Fibroblast of peridontal ligament (primary cell): ENCODE measurements around the gene NTSR2.

Experiments used
- DNase-seq: peaks from one replicate; pipeline ENCODE4 v3.0.0-alpha.2; 2010; ENCODE audit errors: extremely low read depth

NTSR2 gene

GRCh38 chr2:11628675-11629074 lies 41.3 kb downstream of the NTSR2 start:
- no peak for DNase-seq

GRCh38 chr2:11625671-11626070 lies 44.3 kb downstream of the NTSR2 start:
- no peak for DNase-seq

GRCh38 chr2:11624893-11625292 lies 45.1 kb downstream of the NTSR2 start:
- no peak for DNase-seq

- no peak for DNase-seq
Measured at GRCh38 chr2:11622611-11623010, 47.4 kb downstream of the NTSR2 start.

- DNase-seq = no peak
Measured at GRCh38 chr2:11621410-11621809, 48.6 kb downstream of the NTSR2 start.

- DNase-seq = no peak
Measured at GRCh38 chr2:11618708-11619062, 51.3 kb downstream of the NTSR2 start.

- no peak for DNase-seq
Measured at GRCh38 chr2:11617984-11618707, 51.8 kb downstream of the NTSR2 start.

- DNase-seq = no peak
Measured at GRCh38 chr2:11617527-11617926, 52.5 kb downstream of the NTSR2 start.

GRCh38 chr2:11616851-11617415 lies 53.1 kb downstream of the NTSR2 start:
- DNase-seq = no peak

GRCh38 chr2:11616097-11616687 lies 53.8 kb downstream of the NTSR2 start:
- DNase-seq = no peak

GRCh38 chr2:11615209-11615608 lies 54.8 kb downstream of the NTSR2 start:
- DNase-seq = no peak

- DNase-seq = no peak
Measured at GRCh38 chr2:11613297-11613696, 56.7 kb downstream of the NTSR2 start.

- DNase-seq = no peak
Measured at GRCh38 chr2:11612553-11613215, 57.3 kb downstream of the NTSR2 start.

GRCh38 chr2:11611251-11611650 lies 58.7 kb downstream of the NTSR2 start:
- no peak for DNase-seq

GRCh38 chr2:11610624-11611242 lies 59.3 kb downstream of the NTSR2 start:
- no peak for DNase-seq
